Measurements from ENCODE around the gene RPS26.

The RPS26 gene

GRCh38 chr12:56013482-56013881 lies 28.2 kb upstream of the RPS26 start:
- H3K27me3 ChIP-seq (ENCODE audit: insufficient read depth, low read length) = no peaks in the 10 kb centered on the region
- no peaks in the 10 kb centered on the region for H3K9me2 ChIP-seq (ENCODE audit: low read depth, low read length)
- peaks cover 8% of the 10 kb centered on the region for H3K4me1 ChIP-seq (ENCODE audit: insufficient read depth, low read length, severe bottlenecking)
- TF ChIP-seq, protein P1, sequence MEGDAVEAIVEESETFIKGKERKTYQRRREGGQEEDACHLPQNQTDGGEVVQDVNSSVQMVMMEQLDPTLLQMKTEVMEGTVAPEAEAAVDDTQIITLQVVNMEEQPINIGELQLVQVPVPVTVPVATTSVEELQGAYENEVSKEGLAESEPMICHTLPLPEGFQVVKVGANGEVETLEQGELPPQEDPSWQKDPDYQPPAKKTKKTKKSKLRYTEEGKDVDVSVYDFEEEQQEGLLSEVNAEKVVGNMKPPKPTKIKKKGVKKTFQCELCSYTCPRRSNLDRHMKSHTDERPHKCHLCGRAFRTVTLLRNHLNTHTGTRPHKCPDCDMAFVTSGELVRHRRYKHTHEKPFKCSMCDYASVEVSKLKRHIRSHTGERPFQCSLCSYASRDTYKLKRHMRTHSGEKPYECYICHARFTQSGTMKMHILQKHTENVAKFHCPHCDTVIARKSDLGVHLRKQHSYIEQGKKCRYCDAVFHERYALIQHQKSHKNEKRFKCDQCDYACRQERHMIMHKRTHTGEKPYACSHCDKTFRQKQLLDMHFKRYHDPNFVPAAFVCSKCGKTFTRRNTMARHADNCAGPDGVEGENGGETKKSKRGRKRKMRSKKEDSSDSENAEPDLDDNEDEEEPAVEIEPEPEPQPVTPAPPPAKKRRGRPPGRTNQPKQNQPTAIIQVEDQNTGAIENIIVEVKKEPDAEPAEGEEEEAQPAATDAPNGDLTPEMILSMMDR (IDR thresholded peaks at IDR 0.05; ENCODE audit: low read length) = no peak
- no peak for TF ChIP-seq EZH2 (IDR thresholded peaks at IDR 0.05; ENCODE audit: borderline replicate concordance, low read length)
- no peak overlapping the region for H3K9ac ChIP-seq (ENCODE audit: low read length)
- H2AFZ ChIP-seq (ENCODE audit: low read length) = no peak overlapping the region
- H3K36me3 ChIP-seq (ENCODE audit: insufficient read depth, low read length) = no peaks in the 10 kb centered on the region
- no peak overlapping the region for H3K4me3 ChIP-seq (ENCODE audit: low read depth, low read length, poor library complexity, severe bottlenecking)
- no peaks in the 10 kb centered on the region for H3K79me2 ChIP-seq (ENCODE audit: insufficient read depth, low read length)
- no peaks in the 10 kb centered on the region for H3F3A ChIP-seq (ENCODE audit: insufficient read depth, low read length)
- H3K27ac ChIP-seq (ENCODE audit: low read depth, low read length, poor library complexity, severe bottlenecking) = no peak overlapping the region
- H3K4me2 ChIP-seq (ENCODE audit: low read length) = no peak overlapping the region
- no peaks in the 10 kb centered on the region for H3K9me3 ChIP-seq (ENCODE audit: low read length)
- no peaks in the 10 kb centered on the region for H4K20me1 ChIP-seq (ENCODE audit: insufficient read depth, low read length)

DNA sequence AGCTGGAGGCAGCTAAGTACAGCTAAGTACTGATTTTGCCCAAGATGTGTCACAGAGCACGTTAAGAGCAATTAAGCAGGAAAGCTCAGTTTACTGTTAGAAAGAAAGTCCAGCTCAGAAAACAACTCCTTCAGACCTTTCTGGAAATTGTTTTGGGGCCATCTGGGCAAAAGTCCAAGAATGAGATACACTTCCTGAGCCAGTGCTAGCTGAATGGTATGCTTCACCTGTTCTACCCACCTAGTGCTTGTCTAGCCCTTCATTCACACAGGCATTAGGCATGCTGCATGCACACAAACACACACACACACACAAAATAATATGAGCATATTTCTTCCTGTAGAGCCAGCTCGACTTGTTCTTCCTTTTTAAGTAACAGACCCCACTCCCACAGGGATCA lies 27.5 kb upstream of the RPS26 start:
- H3K79me2 ChIP-seq (ENCODE audit: insufficient read depth, low read length) = no peaks in the 10 kb centered on the region
- H3K4me3 ChIP-seq (ENCODE audit: low read depth, low read length, poor library complexity, severe bottlenecking) = no peak overlapping the region
- H4K20me1 ChIP-seq (ENCODE audit: insufficient read depth, low read length) = no peaks in the 10 kb centered on the region
- no peak overlapping the region for H3K4me2 ChIP-seq (ENCODE audit: low read length)
- no peak overlapping the region for H2AFZ ChIP-seq (ENCODE audit: low read length)
- no peaks in the 10 kb centered on the region for H3K9me3 ChIP-seq (ENCODE audit: low read length)
- no peaks in the 10 kb centered on the region for H3K36me3 ChIP-seq (ENCODE audit: insufficient read depth, low read length)
- H3K4me1 ChIP-seq (ENCODE audit: insufficient read depth, low read length, severe bottlenecking) = peaks cover 8% of the 10 kb centered on the region
- H3K9me2 ChIP-seq (ENCODE audit: low read depth, low read length) = no peaks in the 10 kb centered on the region
- TF ChIP-seq, protein P1 (IDR thresholded peaks at IDR 0.05; ENCODE audit: low read length) = no peak
- no peak for TF ChIP-seq EZH2 (IDR thresholded peaks at IDR 0.05; ENCODE audit: borderline replicate concordance, low read length)
- H3K27me3 ChIP-seq (ENCODE audit: insufficient read depth, low read length) = no peaks in the 10 kb centered on the region
- H3K27ac ChIP-seq (ENCODE audit: low read depth, low read length, poor library complexity, severe bottlenecking) = no peak overlapping the region
- no peaks in the 10 kb centered on the region for H3F3A ChIP-seq (ENCODE audit: insufficient read depth, low read length)
- no peak overlapping the region for H3K9ac ChIP-seq (ENCODE audit: low read length)

DNA sequence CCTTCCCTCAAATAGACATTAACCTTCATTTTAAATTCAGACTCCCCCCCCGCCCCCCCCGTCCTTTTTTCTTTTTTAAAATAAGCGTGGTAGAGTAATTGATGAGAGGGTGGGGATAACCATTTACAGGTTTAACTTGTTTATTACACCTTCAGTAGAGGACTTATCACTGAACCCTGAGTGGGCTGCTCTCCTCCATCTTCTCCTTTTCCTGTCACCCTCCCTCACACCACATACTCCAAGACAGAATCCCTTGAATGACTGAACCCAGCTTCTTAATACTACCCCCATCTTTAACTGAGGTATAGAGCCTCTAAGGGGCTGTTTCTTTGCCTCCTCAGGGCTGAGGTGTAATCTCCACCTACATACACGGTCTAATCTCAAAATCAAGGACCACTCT lies 24.5 kb upstream of the RPS26 start:
- Histone ChIP-seq H3K9ac (ENCODE audit: low read length) (no peak overlapping the region), H3K27ac (ENCODE audit: low read depth, low read length, poor library complexity, severe bottlenecking) (no peak overlapping the region), H3F3A (ENCODE audit: insufficient read depth, low read length) (no peaks in the 10 kb centered on the region), H3K79me2 (ENCODE audit: insufficient read depth, low read length) (no peaks in the 10 kb centered on the region), H3K4me1 (ENCODE audit: insufficient read depth, low read length, severe bottlenecking) (peaks cover 8% of the 10 kb centered on the region), H4K20me1 (ENCODE audit: insufficient read depth, low read length) (no peaks in the 10 kb centered on the region), H3K9me3 (ENCODE audit: low read length) (no peaks in the 10 kb centered on the region), H2AFZ (ENCODE audit: low read length) (no peak overlapping the region), H3K4me3 (ENCODE audit: low read depth, low read length, poor library complexity, severe bottlenecking) (no peak overlapping the region), H3K9me2 (ENCODE audit: low read depth, low read length) (no peaks in the 10 kb centered on the region), H3K36me3 (ENCODE audit: insufficient read depth, low read length) (no peaks in the 10 kb centered on the region), H3K4me2 (ENCODE audit: low read length) (no peak overlapping the region), H3K27me3 (ENCODE audit: insufficient read depth, low read length) (no peaks in the 10 kb centered on the region)
- TF ChIP-seq EZH2 (IDR thresholded peaks at IDR 0.05; ENCODE audit: borderline replicate concordance, low read length) = no peak
- TF ChIP-seq, protein P1 (IDR thresholded peaks at IDR 0.05; ENCODE audit: low read length) = no peak

All from OCI-LY1 (cell line).